Adipocyte (in vitro differentiated cells): Measurements from ENCODE around the gene CAVIN1.
"Not testable (repeated sequence)": the region's sequence is repeated elsewhere in the genome, so short reads cannot be mapped to it uniquely, and the experiment has no call there.

Experiments used
- DNase-seq: peaks from one replicate; pipeline ENCODE4 v3.0.0-alpha.2; 2015; ENCODE audit warnings: low read depth
- H3K27me3 ChIP-seq: replicated peaks from 2 replicates; pipeline ENCODE4 v1.7.0; 2013; ENCODE audit warnings: mild to moderate bottlenecking, low read length, moderate library complexity; ENCODE audit not compliant: control insufficient read depth, insufficient read depth
- H3K36me3 ChIP-seq: 2 replicates; pipeline ENCODE4 v1.7.0; 2013; ENCODE audit warnings: low read length, mild to moderate bottlenecking, moderate library complexity; ENCODE audit not compliant: control insufficient read depth, insufficient read depth, severe bottlenecking
- H3K4me1 ChIP-seq: 2 replicates; pipeline ENCODE4 v1.7.0; 2013; ENCODE audit warnings: mild to moderate bottlenecking, low read length, moderate library complexity; ENCODE audit not compliant: control insufficient read depth, insufficient read depth
- H3K4me3 ChIP-seq: 2 replicates; pipeline ENCODE4 v1.7.0; 2013; ENCODE audit warnings: mild to moderate bottlenecking, low read length, moderate library complexity
- H3K9ac ChIP-seq: 2 replicates; pipeline ENCODE4 v1.7.0; 2013; ENCODE audit warnings: mild to moderate bottlenecking, low read length, moderate library complexity
- H3K9me3 ChIP-seq: 2 replicates; pipeline ENCODE4 v1.7.0; 2013; ENCODE audit warnings: mild to moderate bottlenecking, low read length, moderate library complexity; ENCODE audit not compliant: control insufficient read depth

Gene CAVIN1

DNA sequence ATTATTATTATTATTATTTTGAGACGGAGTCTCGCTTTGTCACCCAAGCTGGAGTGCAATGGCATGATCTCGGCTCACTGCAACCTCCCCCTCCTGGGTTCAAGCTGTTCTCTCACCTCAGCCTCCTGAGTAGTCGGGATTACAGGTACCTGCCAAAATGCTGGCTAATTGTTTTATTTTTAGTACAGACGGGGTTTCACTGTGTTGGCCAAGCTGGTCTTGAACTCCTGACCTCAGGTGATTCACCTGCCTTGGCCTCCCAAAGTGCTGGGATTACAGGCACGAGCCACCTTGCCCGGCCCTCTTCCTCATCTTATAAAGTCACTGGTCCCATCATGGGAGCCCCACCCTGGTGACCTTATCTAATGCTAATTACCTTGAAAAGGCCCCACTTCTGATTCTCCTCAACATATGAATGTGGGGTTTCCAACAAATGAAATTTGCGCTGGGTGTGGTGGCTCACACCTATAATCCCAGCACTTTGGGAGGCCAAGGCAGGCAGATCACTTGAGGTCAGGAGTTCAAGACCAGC lies 22.1 kb downstream of the CAVIN1 start:
- H3K4me3 ChIP-seq, H3K9ac ChIP-seq, DNase-seq, H3K9me3 ChIP-seq, H3K27me3 ChIP-seq: not testable (repeated sequence)
- Histone ChIP-seq H3K36me3 (peaks cover 36% of the 10 kb centered on the region), H3K4me1 (peaks cover 52% of the 10 kb centered on the region)

DNA sequence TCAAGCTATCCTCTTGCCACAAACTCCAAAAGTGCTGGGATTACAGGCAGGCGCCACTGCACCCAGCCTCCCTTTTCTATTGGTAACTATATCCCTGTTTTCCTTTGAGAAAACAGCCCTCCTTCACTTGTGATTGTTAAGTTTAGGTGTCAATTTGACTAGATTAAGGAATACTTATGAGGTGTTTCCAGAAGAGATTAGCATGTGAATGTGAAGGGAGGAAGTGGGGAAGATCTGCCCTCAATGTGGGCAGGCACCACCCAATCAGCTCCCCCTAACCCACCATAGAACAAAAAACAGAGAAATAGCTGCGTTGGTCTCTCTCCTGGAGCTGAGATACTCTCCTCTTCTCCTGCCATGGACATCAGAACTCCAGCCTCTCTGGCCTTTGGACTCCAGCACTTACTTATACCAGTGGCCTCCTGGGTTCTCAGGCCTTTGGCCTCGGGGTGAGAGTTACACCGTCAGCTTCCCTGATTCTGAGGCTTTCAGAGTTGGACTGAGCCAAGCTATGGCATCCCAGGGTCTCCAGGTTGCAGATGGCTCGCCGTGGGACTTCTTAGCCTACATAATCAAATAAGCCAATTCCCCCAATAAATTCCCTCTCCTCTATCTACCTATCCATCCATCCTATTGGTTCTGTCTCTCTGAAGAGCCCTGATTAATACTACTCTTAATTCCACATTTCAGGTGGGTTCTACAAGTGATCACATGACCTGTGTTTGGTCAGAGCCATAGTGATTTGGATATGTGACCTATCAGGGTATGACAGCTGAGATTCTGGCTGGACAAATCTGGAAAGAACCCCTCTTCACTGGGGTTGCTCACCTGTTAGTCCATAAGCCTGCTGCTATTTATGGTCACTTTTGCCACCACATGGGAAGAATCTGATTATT lies 22.9 kb downstream of the CAVIN1 start:
- Histone ChIP-seq H3K4me3 (no peak overlapping the region), H3K36me3 (peaks cover 34% of the 10 kb centered on the region), H3K9ac (peak overlapping the region; percentile 1), H3K27me3 (no peaks in the 10 kb centered on the region), H3K4me1 (peaks cover 48% of the 10 kb centered on the region), H3K9me3 (no peaks in the 10 kb centered on the region)
- DNase-seq = no peak

DNA sequence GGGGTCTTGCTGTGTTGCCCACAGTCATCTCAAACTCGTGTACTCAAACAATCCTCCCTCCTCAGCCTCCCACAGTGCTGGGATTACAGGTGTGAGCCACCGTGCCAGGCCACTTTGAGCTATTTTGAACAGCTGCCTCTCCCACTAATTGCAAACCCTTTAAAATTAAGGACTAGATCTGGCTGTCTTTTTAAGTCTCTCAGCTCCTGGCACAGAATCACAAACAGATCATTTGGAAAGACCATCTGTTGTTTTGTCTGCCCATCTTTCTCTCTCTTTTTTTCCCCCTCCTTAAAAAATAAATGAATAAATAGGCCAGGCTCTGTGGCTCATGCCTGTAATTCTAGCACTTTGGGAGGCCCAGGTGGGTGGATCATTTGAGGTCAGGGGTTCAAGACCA lies 23.9 kb downstream of the CAVIN1 start:
- H3K36me3 ChIP-seq = peaks cover 23% of the 10 kb centered on the region
- H3K27me3 ChIP-seq = no peaks in the 10 kb centered on the region
- peak overlapping the region; percentile 19 for H3K9ac ChIP-seq
- no peak overlapping the region for H3K4me3 ChIP-seq
- peaks cover 47% of the 10 kb centered on the region for H3K4me1 ChIP-seq
- no peaks in the 10 kb centered on the region for H3K9me3 ChIP-seq
- no peak for DNase-seq

DNA sequence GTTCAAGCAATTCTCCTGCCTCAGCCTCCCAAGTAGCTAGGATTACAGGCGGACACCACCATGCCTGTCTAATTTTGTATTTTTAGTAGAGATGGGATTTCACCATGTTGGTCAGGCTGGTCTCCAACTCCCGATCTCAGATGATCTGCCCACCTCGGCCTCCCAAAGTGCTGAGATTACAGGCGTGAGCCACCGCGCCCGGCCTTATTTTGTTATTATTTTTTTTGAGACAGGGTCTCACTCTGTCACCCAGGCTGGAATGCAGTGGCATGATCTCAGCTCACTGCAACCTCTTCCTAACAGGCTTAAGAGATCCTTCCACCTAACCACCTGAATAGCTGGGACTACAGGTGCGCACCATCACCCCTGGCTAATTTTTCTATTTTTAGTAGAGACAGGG lies 27.5 kb downstream of the CAVIN1 start:
- DNase-seq, H3K4me3 ChIP-seq, H3K9ac ChIP-seq, H3K27me3 ChIP-seq, H3K9me3 ChIP-seq, H3K36me3 ChIP-seq: not testable (repeated sequence)
- peaks cover 21% of the 10 kb centered on the region for H3K4me1 ChIP-seq

DNA sequence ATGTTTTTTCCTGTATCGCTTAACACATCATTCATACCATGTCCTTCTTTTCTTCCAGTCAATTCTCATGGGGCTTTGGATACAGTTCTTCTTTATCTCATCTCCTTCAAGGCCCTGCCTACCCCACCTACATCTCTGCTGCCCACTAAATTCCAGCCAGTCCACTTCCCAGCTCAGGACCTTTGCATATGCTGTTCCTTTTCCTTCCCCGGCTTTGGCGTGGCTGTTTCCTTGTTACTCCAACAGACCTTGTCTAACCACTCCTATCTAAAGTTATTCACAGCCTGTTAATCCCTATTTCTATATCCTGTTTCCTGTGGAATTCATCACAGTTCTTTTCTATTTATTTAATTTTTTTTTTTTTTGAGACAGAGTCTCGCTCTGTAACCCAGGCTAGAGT lies 28.2 kb downstream of the CAVIN1 start:
- Histone ChIP-seq H3K4me1 (peaks cover 16% of the 10 kb centered on the region), H3K4me3 (no peak overlapping the region), H3K27me3 (no peaks in the 10 kb centered on the region), H3K36me3 (no peaks in the 10 kb centered on the region), H3K9me3 (no peaks in the 10 kb centered on the region), H3K9ac (no peak overlapping the region)
- no peak for DNase-seq

DNA sequence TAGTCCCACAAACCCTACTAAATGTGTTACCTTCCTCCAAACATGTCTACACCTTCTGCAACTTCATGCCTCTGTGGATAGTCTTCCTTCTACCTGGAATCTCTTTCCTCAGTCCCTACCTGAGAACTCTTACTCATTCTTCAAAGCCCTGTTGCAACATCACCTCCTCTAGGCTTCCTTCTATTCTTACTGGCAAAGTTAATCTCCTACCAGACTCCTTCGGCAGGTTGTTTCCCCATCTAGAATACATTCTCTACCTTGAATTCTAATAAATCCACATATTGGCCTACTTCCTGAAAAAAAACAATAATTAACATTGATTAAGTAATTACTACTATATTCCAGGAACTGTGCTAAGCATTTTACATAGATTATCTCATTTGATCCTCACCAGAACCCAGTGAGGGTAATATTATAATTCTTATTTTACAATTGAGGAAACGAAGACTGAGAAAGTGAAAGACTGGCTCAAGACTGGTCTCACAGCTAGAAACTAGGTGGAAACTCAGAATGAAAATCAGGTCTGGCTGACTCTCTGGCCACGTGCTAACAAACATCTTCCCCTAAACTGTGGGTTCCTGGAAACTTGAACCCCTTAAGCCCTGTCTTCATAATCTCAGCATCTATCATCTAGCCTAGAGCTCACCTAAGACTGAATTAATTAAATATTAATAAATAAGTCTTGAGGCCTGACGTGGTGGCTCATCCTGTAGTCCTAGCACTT lies 30.2 kb downstream of the CAVIN1 start:
- DNase-seq = no peak
- H3K9ac ChIP-seq = no peak overlapping the region
- no peak overlapping the region for H3K4me3 ChIP-seq
- no peaks in the 10 kb centered on the region for H3K36me3 ChIP-seq
- no peaks in the 10 kb centered on the region for H3K9me3 ChIP-seq
- H3K4me1 ChIP-seq = peaks cover 13% of the 10 kb centered on the region
- H3K27me3 ChIP-seq = no peaks in the 10 kb centered on the region

DNA sequence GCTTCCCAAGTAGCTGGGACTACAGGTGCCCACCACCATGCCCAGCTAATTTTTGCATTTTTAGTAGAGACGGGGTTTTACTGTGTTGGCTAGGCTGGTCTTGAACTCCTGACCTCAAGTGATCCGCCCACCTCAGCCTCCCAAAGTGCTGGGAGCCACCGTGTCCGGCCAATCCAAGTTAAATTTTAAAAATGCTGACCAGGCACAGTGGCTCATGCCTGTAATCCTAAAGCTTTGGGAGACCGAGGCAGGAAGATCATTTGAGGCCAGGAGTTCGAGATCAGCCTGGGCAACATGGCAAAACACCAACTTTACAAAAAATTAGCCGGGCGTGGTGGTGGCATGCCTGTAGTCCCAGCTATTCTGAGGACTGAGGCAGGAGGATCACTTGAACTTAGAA lies 31.6 kb downstream of the CAVIN1 start:
- DNase-seq, H3K27me3 ChIP-seq: not testable (repeated sequence)
- peaks cover 14% of the 10 kb centered on the region for H3K4me1 ChIP-seq

DNA sequence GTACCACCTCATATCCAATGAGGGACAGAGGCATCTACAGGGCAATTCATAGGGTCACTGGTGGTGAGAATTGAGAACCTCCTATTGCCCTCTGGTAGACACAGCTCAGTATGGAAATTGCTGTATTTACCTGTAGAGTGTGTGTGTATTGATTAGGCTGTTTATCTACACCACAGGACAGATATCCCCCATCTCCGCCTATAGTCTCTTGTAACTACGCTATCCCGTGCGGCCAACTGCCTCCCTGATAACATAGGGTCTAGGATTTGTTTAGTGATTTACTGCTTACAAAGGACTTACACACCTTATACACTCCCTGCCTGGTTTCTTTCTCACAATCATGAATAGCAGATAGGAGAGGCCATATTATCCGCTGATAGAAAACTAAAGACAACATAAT lies 33.2 kb downstream of the CAVIN1 start:
- peak overlapping the region; percentile 81 for H3K9ac ChIP-seq
- no peaks in the 10 kb centered on the region for H3K36me3 ChIP-seq
- H3K4me3 ChIP-seq = no peak overlapping the region
- H3K9me3 ChIP-seq = no peaks in the 10 kb centered on the region
- no peak for DNase-seq
- H3K27me3 ChIP-seq = no peaks in the 10 kb centered on the region
- peaks cover 24% of the 10 kb centered on the region for H3K4me1 ChIP-seq

More for the DNA sequence above, 31.6 kb downstream of the CAVIN1 start:
- not testable (repeated sequence) for H3K9me3 ChIP-seq, H3K36me3 ChIP-seq, H3K4me3 ChIP-seq, H3K9ac ChIP-seq

DNA sequence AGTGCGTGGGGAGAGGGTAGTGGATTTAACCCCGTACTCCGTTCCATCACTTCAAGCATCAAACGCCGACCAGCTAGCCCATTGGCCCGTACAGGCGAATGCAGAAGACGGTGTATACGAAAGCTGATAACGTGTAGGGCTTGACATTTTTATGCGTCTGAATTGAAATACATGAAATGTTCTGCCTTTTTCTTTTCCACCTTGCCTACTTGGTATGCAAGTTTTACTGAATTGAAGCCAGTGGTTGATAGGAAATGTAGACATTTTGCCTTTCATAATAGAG lies 34.0 kb downstream of the CAVIN1 start:
- no peak for DNase-seq
- no peaks in the 10 kb centered on the region for H3K27me3 ChIP-seq
- H3K4me1 ChIP-seq = peaks cover 24% of the 10 kb centered on the region
- peak overlapping the region; percentile 81 for H3K9ac ChIP-seq
- H3K4me3 ChIP-seq = peak overlapping the region; percentile 75
- H3K9me3 ChIP-seq = no peaks in the 10 kb centered on the region
- H3K36me3 ChIP-seq = no peaks in the 10 kb centered on the region

DNA sequence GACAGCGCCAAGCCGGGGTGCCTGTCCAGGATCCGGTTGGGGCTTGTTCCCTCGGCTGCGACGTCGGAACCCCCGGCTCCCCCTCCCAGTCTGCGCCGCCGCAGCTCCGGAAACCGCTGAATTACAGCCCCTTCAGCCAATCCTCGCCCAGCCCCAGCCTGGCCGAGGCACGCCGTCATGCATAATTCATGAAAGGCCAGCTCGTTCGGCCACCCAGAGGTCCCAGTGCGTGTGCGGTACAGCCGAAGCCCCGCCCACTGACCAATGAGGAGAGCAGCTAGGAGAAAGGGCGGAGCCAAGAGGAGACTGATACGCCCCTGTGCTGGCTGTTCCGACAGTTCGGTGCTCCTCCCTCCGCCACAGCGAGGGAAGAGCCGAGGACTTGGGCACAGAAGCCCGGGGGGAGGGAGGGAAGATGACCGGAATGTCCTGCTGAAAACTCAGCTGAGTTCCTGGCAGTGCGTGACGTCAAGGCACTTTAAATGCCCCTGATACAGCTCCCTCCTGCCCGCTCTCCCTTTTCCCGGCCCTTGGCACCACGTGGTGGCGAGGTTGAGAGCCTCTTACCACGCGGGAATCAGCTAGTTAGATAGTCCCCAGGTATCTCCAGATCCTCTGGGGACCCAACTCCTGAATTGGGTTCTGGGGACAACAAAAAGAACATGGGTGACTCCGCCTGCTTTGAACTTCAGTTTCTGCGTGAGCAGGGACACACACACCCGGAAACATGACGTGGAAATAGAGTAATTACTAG lies 34.5 kb downstream of the CAVIN1 start, which contains the start of gene STAT3:
STAT3 (minus strand) TSS at position 62 of the 754 bp plus-strand sequence. CDS start 39,926 bp downstream, outside the sequence.
- peaks cover 3% of the 10 kb centered on the region for H3K36me3 ChIP-seq
- H3K4me1 ChIP-seq = peaks cover 24% of the 10 kb centered on the region
- peak within 1 kb of the TSS; percentile 98 for H3K4me3 ChIP-seq
- H3K9ac ChIP-seq = peak within 1 kb of the TSS; percentile 99
- no peaks in the 10 kb centered on the region for H3K9me3 ChIP-seq
- DNase-seq = peak; percentile 100
- no peaks in the 10 kb centered on the region for H3K27me3 ChIP-seq
